Activated T-helper 1 cell treated with anti-CD3 and anti-CD28 coated beads, Interleukin-2, amount 50 U/mL, for 16 hours (primary cell): ENCODE measurements around the gene HOXD13.

ENCODE experiments used
- DNase-seq, 2 donors: peaks; one replicate each; pipeline ENCODE4 v3.0.0-alpha.2; 2020; ENCODE audit warnings: low read depth in 1 of 2, low spot score in 1 of 2

HOXD13 gene

DNA sequence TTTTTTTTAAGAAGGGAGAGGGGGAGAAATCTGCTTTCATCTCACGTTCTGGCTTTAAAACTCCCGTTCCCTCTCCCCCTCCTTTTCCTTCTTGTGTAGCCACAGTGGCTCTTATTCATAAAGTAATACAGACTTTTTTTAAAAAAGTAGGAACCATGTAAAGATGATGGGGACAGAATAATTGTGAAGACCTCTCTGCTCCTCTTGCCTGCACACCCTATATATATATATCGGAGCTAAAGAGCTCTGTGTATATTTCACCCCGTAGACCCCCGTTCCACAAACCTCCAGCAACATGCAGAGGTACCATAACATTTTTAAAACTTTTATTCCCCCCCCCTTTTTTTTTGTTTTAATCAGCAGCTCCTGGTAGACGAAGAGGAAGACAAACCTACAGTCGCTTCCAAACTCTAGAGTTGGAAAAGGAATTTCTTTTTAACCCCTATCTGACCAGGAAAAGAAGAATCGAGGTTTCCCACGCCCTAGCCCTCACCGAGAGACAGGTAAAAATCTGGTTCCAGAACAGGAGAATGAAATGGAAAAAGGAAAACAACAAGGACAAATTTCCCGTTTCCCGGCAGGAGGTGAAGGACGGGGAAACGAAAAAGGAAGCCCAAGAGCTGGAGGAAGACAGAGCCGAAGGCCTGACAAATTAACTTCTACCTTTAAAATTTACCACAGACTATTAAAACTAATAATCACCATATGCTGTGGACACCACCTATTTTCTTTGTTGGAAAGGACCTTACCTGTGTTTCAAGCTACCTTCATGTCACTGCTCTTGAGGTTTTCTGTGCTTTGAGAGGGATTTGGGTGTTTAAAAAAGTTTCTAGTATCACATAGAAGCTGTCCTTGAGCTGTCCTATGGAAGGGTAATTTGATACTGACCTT is 38.7 kb downstream of the HOXD13 start:
- no peak for DNase-seq

- no peak for DNase-seq
These were observed 39.3 kb downstream of the HOXD13 start for GRCh38 chr2:176131848-176132158.

GRCh38 chr2:176132205-176133171 is 40.0 kb downstream of the HOXD13 start:
- DNase-seq = no peak

DNA sequence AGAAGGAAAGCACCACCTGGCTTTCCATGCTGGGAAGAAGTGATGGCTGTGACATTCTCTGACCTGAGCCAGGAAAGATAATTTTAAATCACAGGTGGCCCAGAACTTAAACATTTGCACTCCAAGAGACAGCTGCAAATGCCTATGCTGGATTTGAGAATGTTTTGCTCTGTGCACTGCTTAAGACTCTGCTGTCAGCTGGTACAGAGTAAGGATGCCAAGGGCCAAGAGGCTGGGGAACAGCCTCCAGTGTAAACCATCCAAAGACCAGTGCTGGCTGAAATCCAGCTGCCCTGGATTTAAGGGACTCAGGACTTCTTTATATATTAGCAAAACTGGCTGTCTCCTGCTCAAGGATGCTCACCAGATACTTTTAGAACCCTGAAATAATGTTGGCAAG is 40.9 kb downstream of the HOXD13 start:
- DNase-seq = no peak

- DNase-seq = no peak
These were observed 41.5 kb downstream of the HOXD13 start for GRCh38 chr2:176134035-176134434.

GRCh38 chr2:176135035-176135440 is 42.5 kb downstream of the HOXD13 start:
- no peak for DNase-seq

GRCh38 chr2:176136374-176137251 is 44.1 kb downstream of the HOXD13 start:
- DNase-seq = no peak

GRCh38 chr2:176137252-176137580 is 44.7 kb downstream of the HOXD13 start:
- DNase-seq = no peak

DNA sequence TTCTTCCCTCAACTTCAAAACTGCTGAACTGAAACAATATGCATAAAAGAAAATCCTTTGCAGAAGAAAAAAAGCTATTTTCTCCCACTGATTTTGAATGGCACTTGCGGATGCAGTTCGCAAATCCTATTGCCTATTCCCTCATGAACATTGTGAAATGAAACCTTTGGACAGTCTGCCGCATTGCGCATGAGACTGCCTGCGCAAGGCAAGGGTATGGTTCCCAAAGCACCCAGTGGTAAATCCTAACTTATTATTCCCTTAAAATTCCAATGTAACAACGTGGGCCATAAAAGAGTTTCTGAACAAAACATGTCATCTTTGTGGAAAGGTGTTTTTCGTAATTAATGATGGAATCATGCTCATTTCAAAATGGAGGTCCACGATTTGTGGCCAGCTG is 45.4 kb downstream of the HOXD13 start:
- no peak for DNase-seq

- no peak for DNase-seq
These were observed 46.0 kb downstream of the HOXD13 start for GRCh38 chr2:176138526-176138922.

DNA sequence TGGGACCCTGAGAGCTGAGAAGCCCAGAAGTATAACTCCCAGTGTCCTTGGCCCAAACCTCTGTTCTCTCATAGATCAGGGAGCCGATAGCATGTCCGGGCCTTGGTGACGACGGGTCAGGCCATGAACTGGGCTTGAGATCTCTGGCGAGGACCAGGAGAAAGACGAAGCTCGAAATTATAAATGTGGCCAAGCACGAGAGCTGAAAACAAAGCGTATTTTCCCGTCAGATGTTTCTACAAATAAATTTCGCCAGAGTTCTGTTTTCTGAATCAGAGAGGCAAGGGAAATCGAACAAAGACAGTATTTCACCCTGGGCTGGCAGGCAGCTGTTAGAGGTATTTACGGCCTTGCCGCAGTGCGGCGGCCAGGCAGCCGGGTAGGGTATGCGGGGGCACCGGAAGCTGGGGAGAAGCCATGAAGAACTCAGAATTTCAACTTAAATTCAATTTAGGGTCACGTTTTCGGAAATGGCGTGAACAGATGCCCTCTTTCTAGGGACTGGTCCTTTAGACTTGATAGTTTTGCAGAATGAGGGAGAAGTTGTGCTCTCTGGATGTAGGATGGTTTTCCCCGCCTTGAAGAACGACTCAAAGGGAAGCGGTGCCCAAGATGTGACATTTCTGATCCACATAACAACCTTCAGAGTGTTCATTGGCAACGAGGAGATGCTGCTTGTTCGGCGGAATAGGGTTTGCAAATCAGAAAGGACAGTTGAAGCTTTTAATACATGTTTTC is 46.6 kb downstream of the HOXD13 start:
- no peak for DNase-seq

DNA sequence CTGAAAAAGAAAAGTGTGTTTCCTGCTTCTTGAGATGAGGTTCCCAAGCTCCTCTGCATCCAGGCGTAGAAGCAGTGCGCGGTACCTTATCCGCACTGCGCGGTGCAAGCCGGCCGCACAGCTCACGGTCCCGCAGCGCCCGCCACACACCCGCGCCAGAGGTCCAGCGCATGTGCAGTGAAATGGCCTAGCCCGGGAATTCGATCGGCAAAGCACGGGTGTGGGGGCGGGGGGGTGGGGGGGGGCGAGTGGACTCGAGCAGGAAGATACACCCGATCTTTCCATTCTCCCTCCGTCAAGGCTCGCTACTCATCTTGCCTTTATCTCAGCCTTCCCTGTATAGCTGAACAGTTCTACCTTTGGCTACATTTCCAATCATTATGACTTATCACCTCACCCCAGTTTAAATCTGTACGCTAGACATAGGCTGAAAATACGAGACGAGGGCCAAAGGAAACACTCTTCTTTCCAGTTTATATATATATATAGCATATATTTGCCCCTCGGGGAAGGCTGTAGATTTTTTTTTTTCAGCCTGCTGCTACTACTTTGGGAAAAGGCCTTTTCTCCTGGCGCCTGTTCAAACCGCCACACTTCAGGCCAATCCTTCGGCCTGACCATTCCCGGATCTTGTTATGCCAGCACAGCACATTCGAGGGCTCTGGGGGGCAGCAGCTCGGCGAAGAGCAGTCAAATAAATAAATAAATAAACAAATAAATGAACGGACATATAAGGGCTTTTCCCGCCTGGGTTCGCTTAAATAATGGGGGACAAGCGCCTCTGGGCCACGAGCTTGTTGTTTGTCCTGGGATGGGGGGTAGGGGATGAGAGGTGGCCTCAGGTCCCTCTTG is 47.4 kb downstream of the HOXD13 start:
- no peak for DNase-seq

GRCh38 chr2:176140513-176141317 is 48.2 kb downstream of the HOXD13 start:
- DNase-seq = no peak

GRCh38 chr2:176142281-176142680 is 49.8 kb downstream of the HOXD13 start:
- DNase-seq = no peak
